Stimulated activated CD4-positive, alpha-beta T cell treated with anti-CD3 and anti-CD28 coated beads, Interleukin-4, amount 100 ng/mL, for 1 hour (primary cell): ENCODE results near the gene EOGT.

ENCODE experiments used
- DNase-seq: peaks from one replicate; pipeline ENCODE4 v3.0.0-alpha.2; 2020

The EOGT gene

DNA sequence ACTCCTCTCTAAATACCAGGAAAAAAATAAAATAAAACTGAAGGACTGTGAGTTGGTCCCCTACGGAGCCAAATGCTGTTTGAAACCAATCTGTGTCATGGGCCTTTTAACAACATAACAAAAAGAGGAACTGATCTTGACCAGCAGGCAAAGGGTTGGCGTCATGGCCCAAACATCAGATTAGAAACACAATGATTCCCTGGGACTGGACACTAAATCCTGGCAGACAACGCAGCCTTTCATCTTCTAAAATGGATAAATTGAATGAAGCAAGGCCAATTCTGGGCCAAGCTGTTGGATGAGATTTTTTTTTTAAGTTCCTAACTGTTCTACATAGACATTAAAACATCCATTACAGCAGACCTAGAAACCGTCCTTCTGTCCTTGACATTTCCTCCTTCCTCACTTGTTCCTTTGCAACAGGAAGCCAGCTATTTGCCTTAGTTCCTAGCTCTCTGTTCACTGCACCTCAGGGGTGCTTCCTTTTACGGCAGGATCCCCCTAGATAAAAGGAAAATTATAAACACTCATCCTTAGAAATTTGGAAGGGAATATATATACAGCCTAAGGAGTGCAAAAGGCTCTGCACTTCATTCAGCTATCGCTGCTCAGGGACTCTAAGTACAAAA lies 59.6 kb downstream of the EOGT start:
- DNase-seq, result no peak

- DNase-seq, result no peak
Measured at GRCh38 chr3:68945225-68945624, 68.3 kb downstream of the EOGT start.

DNA sequence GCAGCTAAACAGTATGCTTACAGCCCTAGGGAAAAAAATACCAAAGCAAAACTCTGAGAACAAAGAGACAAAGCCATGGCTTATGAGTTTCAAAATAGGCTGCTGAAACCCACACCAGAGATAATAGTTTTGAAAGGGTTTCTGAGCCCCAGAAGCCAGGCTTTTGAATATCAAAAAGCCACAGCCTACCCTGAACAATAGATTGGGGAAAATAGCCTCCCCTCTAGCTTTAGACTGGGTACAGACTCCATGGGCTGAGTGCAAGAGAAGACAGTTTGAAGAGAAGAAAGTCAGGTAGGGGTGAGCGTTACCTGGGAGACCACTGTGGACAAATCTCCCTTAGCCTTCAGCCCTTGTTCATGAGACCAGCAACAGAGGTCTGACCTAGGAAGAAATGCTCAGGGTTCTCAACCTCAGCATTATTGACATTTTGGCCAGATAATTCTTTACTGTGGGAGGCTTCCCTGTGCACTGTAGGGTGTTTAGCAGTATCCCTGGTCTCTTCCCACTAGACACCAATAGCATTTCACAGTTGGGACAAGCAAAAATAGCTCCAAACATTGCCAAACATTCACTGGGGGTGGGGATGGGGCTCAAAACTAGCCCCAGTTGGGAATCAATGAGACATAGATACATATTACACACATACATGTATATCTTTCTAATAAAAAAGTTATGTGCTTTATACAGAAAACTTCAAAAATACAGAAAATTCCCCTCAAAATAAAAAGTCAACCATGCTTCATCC lies 69.6 kb downstream of the EOGT start:
- DNase-seq, result no peak

DNA sequence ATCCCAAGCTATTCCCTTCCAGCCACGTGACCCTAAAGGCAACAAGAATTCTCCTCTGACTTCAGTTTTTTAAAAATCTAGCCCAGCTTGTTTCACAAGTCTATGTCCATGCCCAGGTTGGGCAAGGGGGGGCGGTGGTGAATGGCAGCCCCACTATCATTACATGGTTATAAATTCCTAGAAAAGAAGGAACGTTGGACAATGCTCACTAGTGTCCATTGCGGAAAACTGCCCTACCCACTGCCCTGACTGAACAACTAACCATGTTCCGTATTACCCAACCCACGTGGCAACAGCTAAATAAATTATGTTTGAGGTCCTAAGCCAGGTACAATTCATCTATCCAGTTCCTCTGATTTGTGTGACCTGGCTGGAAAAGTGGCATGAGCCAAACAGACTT lies 72.4 kb downstream of the EOGT start:
- DNase-seq, result no peak

- DNase-seq, result no peak
Measured at GRCh38 chr3:68936856-68937255, 76.6 kb downstream of the EOGT start.

DNA sequence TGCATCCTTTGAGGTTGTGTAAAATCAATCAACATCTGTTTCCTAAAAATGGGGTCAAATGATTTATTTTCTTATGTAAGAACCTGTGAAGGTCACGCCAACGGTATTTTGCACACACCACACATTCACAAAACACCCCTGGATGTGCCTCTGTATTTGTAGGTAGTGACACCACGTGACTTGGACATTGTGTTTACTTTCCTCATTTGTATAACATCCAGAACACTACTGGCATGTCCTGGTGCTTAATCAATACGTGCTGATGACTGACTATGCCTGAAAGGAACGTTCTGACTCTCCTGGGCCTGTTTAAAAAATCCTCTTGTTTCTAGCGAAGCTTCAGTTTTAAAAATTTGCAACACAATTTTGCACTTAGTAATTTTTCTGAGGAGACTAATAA lies 77.7 kb downstream of the EOGT start:
- no peak for DNase-seq

- DNase-seq, result no peak
Measured at GRCh38 chr3:68931406-68932149, 81.9 kb downstream of the EOGT start.
